ENCODE measurements around the gene TGM3.

Gene TGM3

GRCh38 chr20:2337142-2337541 is 41.3 kb downstream of the TGM3 start:
- DNase-seq = no peak

GRCh38 chr20:2338411-2339066 is 42.7 kb downstream of the TGM3 start:
- DNase-seq = no peak

DNA sequence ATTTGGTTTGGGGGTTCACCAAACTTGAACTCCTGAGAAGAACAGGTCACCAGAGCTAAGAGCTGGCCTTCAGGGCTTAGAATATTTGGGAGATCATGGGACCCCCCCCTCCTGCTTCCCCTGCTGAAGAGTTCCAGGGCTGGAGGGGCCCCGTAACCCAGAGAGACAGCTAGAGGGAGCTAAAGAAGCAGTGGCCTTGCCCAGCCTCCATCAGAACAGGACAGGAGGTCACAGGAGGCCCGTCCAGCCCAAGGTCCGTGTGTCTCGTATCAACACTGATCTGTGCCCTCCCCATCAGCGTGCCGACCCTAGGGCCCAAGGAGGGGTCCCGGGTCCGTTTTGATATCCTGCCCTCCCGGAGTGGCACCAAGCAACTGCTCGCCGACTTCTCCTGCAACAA is 44.3 kb downstream of the TGM3 start:
- DNase-seq = no peak

DNA sequence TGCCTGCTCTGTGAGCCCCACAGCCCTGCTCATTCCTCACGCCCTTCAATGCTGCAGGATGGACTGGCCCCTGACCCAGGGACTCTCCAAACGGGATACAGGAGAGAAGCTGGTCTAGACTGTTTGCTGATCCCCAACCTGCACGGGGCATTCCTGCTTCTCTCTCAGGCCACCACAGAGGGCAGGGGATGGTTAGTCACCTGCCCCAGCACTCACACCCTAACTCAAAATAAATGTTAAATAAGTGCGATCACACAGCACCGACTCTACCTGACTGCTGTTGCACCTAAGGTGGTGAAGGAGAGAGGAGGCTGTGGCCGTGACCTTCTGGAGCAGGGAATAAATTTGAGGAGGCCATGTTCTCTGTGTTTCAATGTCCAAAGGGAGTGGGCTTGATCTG is 45.0 kb downstream of the TGM3 start:
- DNase-seq = no peak

DNA sequence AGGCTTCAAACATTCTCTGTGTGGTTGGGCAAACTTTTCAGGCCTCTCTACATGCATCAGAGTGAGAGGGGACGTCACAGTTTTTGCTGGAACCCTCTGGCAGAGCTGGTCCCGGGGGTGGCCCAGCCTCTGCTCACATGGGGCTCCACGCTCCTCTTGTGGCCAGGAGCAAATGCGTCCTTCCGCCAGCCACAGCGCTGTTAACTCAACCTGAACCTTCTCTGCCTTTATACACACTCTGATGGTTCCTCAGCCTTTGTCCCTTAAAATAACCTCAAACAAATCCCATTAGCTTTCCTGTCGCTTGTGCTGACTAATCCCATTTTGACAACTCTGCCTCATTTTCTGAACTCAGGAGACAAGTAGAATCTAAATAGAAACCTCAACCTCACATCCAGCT is 45.5 kb downstream of the TGM3 start:
- DNase-seq = no peak

- DNase-seq = no peak
These were observed 46.4 kb downstream of the TGM3 start for GRCh38 chr20:2342243-2342642.

DNA sequence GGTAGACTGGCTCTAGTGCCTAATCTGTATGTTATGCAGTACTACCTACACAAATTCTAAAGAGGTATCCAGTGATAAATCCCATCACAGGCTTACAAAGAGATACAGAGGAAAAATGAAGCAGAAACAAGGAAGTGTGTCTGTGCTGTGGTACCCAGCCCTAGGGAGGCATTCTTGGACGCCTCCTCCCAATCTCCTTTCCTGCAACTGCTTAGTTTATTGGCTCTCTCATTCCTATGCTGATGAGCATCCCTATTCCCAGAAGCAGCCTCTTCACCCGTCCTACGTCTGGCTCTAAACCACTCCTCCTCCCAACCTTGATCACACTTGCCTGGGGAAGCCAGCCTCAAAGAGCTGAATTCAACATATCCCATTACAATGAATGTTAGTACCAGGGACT is 50.4 kb downstream of the TGM3 start:
- DNase-seq = no peak

GRCh38 chr20:2348336-2348735 is 52.5 kb downstream of the TGM3 start:
- DNase-seq = no peak

DNA sequence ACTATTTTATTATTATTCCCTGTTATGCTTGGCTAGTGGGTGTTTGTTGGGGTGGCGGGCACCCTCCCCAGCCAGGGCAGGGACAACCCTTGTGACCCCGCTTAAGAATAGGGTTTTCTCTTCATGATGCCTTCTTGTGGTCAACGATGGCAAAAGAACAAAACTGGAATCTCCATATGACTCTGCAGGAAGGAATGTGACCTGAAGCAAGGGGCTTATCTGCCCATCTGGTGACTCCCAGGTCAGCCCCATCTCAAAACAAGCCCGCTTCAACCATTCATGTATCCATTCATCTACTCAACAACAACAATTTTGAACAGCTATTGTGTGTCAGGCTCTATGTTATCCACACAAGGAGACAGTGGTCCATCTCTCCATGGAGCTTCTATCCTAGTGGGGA is 54.0 kb downstream of the TGM3 start:
- no peak for DNase-seq

DNA sequence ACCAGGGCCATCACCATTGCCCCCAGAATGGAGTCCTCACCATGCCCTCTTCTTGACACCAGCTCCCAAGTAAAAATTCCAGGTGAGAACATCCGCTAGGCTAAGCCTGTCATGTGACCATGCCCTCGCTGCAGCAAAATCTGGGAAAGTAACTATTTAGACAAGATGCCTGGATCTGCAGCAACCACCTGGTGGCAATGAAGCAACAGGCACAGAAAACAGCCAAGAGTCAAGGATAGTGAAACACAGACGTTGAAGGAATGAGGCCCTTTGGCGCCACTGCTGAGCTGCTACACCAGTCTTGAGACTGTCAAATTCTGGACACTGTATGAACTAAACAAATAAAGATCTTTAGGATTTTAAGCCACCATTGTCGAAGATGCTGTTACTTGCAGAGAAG is 54.8 kb downstream of the TGM3 start:
- no peak for DNase-seq

GRCh38 chr20:2353231-2353630 is 57.4 kb downstream of the TGM3 start:
- DNase-seq = no peak

- DNase-seq = no peak
These were observed 61.3 kb downstream of the TGM3 start for GRCh38 chr20:2357114-2357513.

DNA sequence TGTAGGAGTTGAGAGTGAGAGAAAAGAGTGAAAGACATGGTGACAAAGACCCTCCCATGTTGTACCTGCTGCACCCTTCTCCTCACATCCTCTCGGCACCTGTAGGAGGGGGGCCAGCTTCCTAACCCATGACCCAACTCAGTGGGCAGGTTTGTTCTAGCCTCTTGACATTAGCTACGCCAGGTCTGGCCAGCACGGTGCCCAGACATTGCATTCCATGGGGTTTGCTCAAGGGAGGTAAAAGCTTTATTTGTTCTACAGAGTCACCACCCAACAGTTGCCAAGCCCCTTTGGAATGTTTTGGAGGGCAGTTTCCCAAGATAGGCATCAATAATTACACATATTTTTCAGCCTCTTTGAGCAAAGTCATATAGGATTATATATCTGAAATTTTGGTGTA is 62.2 kb downstream of the TGM3 start:
- DNase-seq = no peak

DNA sequence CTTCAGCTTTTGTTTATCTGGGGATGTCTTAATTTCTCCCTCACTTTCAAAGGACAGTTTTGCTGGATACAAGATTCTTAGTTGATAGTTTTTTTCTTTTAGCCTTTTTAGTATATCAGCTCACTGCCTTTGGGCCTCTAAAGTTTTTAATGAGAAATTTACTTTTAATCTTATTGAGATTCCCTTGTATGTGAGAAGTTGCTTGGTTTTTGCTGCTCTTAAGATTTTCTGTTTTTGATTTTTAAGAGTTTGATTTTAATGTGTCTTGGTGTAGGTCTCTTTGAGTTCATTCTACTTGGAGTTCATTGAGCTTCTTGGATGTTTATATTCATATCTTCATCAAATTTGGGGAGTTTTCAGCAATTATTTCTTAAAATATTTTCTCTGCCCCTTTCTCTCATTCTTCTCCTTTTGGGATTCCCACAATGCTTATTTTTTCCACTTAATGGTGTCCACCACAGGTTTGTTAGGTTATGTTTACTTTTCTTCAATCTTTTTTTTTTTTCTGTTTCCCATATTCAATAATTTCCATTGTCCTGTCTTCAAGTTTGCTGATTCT is 65.3 kb downstream of the TGM3 start:
- no peak for DNase-seq

GRCh38 chr20:2363187-2363586 is 67.4 kb downstream of the TGM3 start:
- DNase-seq = no peak

DNA sequence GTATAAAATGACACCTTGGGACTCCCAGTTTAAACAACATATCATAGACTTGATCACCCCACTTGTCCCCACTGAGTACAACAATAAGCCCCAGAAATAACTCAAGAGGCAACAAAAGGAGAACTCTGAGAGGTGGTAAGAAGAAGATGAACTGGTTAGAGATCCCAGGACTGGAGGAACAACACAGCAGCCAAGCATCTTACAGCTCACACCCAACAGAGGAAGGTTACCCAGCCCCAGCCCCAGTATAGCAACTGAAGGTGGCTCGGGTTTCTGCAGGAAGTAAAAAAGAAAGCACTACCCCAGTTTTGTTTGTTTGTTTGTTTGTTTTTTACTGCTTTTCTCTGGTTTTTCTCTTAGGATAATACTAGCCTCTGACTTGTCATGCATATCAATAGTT is 67.8 kb downstream of the TGM3 start:
- DNase-seq = no peak

DNA sequence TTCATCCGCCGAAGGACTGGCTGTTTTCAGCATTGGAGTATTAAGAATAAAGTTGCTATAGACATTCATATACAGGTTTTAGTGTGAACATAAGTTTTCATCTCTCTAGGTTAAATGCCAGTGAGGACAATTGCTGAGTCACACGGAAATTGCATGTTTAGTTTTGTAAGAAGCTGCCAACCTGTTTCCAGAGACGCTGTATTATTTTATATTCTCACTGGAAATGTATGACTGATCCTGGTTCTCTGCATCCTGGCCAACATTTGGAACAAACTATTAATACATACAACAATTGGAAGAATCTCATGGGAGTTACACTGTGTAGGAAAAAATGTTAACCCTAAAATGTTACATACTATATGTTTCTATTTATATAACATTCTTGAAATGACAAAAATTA is 68.2 kb downstream of the TGM3 start:
- DNase-seq = no peak

DNA sequence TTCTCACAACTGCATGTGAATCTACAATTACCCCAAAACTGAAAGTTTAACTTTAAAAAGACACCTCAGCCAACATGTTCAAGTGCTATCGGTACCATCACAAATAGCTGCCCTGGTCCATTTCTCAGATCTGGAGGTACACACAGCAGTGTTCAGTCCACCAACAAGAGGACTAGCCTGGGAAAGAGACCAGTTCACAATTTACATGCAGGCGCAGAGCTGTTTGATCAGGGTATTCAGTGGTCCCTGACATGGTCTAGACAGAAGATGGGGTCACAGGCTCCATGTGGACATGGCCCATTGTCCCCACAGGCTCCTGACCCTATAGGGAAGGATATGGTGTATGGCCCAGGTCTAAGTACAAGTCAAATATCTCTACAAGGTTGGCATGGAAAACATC is 69.3 kb downstream of the TGM3 start:
- no peak for DNase-seq

DNA sequence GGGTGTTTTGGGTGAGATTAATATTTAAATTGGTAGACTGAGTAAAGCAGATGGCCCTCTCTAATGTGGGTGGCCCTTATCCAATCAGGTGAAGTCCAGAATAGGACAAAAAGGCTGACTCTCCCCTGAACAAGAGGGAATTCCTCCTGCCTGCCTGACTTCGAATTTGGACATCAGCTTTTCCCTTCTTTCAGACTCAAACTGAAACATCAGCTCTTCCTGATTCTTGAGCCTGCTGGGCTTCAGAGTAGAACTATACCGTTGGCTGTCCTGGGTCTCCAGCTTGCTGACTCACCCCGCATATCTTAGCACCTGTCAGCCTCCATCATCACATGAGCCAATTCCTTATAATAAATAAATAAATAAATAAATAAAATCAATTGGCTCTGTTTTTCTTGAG is 69.9 kb downstream of the TGM3 start:
- no peak for DNase-seq

DNA sequence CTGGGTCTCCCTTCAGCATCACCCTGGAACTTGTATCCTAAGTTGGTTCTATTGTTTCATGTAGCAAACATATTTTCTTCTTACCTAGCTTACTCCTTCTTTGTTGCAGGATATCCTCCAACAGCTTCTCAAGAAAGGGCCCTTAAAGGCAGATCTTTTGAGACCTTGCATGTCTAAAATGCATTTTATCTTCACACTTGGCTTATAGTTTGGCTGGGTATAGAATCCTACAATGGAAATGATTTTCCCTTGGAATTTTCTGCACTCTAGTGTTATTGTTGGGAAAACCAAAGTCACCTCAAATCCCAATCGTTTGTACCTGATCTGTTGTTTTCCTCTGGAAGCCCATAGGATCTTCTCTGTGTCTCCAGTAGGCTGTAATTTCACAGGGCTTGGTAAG is 72.8 kb downstream of the TGM3 start:
- no peak for DNase-seq

DNA sequence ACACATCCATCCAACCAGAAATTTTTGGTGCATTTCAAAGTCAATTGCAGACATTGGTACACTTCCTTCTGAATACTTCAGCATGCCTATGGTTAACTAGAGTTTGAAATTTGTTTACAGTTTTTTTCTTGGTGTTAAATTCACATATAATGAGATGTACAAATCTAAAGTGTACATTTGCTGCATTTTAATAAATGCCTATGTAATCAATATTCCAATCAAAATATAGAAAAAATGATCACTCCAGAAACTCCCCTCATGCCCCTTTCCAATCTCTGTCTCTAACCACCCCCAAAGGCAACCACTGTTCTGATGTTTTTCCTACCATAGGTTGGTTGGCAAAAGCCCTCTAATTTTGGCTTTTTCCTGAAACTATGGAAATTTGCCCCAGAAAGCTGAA is 77.3 kb downstream of the TGM3 start:
- no peak for DNase-seq

DNA sequence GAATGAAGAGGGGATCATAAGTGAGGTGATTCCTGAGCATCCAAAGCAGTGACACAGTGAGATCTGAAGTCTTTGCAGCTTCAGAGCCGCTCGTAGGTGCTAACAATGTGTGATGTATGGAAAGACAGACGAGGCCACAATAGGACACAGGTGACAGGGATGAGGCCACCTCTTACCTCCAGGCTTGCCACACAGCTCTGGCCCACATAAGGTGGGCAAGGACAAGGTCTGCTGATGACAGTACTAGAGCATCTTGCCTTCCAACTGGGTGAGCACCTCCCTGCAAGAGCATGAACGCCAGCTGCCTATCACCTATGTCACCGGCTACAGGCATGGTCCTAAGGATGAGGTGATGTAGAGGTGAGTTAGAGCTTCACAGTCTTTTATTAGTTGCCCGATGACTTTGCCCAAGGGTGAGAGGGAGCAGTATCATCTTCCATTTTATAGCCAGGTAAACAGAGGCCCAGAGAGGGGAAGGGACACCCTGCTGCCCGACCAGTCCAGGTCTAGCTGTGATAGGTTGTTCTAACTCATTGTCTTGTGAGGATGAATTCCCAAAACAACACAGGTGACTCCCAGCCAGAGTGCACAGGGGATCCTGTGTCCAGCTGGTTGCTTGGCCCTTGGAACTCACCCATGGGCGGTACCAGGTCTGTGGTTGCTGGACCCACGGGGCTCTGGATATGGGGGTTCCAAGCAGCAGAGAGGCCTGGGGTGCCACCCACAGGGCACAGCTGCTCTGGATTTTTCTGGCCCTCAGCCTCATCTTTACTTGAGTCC is 78.7 kb downstream of the TGM3 start:
- DNase-seq = no peak

DNA sequence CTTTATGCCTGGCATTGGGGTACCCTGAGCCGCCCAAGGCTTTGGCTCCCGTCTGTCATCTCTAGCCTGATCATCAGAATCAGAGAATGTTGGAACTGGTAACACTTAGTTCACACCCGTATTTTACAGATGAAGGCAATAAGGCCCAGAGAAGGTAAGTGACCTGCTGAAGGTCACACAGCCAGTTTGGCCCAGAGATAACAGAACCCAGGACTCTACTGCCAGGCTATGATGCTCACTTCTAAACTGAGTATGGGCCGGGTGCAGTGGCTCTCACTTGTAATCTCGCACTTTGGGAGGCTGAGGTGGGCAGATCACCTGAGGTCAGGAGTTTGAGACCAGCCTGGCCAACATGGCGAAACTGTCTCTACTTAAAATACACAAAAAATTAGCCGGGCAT is 83.1 kb downstream of the TGM3 start:
- DNase-seq = no peak

Data from anterior cingulate cortex (tissue), 58 donors.